ENCODE data around the gene EGFR.

The EGFR gene

GRCh38 chr7:55127135-55127551, 108.3 kb downstream of the EGFR start:
- Histone ChIP-seq H3K4me3 (ENCODE audit: low read length, poor library complexity, severe bottlenecking) (no peak overlapping the region), H3K9me3 (ENCODE audit: insufficient read depth, low read depth, low read length) (no peaks in the 10 kb centered on the region), H3K79me2 (ENCODE audit: insufficient read depth, low read length) (no peaks in the 10 kb centered on the region), H2AFZ (ENCODE audit: low read length) (no peak overlapping the region), H3K27me3 (ENCODE audit: insufficient read depth, low read length, poor library complexity, severe bottlenecking) (no peaks in the 10 kb centered on the region), H3K36me3 (ENCODE audit: insufficient read depth, low read length) (no peaks in the 10 kb centered on the region), H3K4me1 (ENCODE audit: insufficient read depth, low read length, poor library complexity, severe bottlenecking) (no peaks in the 10 kb centered on the region), H3K4me2 (ENCODE audit: low read depth, low read length, poor library complexity, severe bottlenecking) (no peak overlapping the region), H3F3A (ENCODE audit: low read depth) (no peaks in the 10 kb centered on the region), H4K20me1 (ENCODE audit: insufficient read depth, low read length, poor library complexity, severe bottlenecking) (no peaks in the 10 kb centered on the region), H3K9me2 (replicated peaks; ENCODE audit: low read depth, low read length) (no peaks in the 10 kb centered on the region), H3K9ac (ENCODE audit: low read depth, low read length, poor library complexity, severe bottlenecking) (no peak overlapping the region)
- TF ChIP-seq CTCF (conservative IDR thresholded peaks at IDR 0.05; ENCODE audit: low read length) = no peak
- no peak for TF ChIP-seq EZH2phosphoT487 (IDR thresholded peaks at IDR 0.05; ENCODE audit: borderline replicate concordance)

- H3K27me3 ChIP-seq (ENCODE audit: insufficient read depth, low read length, poor library complexity, severe bottlenecking) = no peaks in the 10 kb centered on the region
- no peaks in the 10 kb centered on the region for H3F3A ChIP-seq (ENCODE audit: low read depth)
- H3K36me3 ChIP-seq (ENCODE audit: insufficient read depth, low read length) = no peaks in the 10 kb centered on the region
- H3K79me2 ChIP-seq (ENCODE audit: insufficient read depth, low read length) = no peaks in the 10 kb centered on the region
- no peak overlapping the region for H3K9ac ChIP-seq (ENCODE audit: low read depth, low read length, poor library complexity, severe bottlenecking)
- no peaks in the 10 kb centered on the region for H4K20me1 ChIP-seq (ENCODE audit: insufficient read depth, low read length, poor library complexity, severe bottlenecking)
- H2AFZ ChIP-seq (ENCODE audit: low read length) = no peak overlapping the region
- H3K4me1 ChIP-seq (ENCODE audit: insufficient read depth, low read length, poor library complexity, severe bottlenecking) = no peaks in the 10 kb centered on the region
- no peak for TF ChIP-seq CTCF (conservative IDR thresholded peaks at IDR 0.05; ENCODE audit: low read length)
- TF ChIP-seq EZH2phosphoT487 (IDR thresholded peaks at IDR 0.05; ENCODE audit: borderline replicate concordance) = no peak
- H3K4me3 ChIP-seq (ENCODE audit: low read length, poor library complexity, severe bottlenecking) = no peak overlapping the region
- H3K4me2 ChIP-seq (ENCODE audit: low read depth, low read length, poor library complexity, severe bottlenecking) = no peak overlapping the region
- H3K9me2 ChIP-seq (replicated peaks; ENCODE audit: low read depth, low read length) = no peaks in the 10 kb centered on the region
- H3K9me3 ChIP-seq (ENCODE audit: insufficient read depth, low read depth, low read length) = no peaks in the 10 kb centered on the region
Measured at GRCh38 chr7:55127622-55128081, 108.8 kb downstream of the EGFR start.

GRCh38 chr7:55128693-55129394, 110.0 kb downstream of the EGFR start:
- Histone ChIP-seq H3K4me3 (ENCODE audit: low read length, poor library complexity, severe bottlenecking) (no peak overlapping the region), H3K27me3 (ENCODE audit: insufficient read depth, low read length, poor library complexity, severe bottlenecking) (no peaks in the 10 kb centered on the region), H3F3A (ENCODE audit: low read depth) (no peaks in the 10 kb centered on the region), H3K4me1 (ENCODE audit: insufficient read depth, low read length, poor library complexity, severe bottlenecking) (no peaks in the 10 kb centered on the region), H3K9ac (ENCODE audit: low read depth, low read length, poor library complexity, severe bottlenecking) (no peak overlapping the region), H3K9me3 (ENCODE audit: insufficient read depth, low read depth, low read length) (no peaks in the 10 kb centered on the region), H4K20me1 (ENCODE audit: insufficient read depth, low read length, poor library complexity, severe bottlenecking) (no peaks in the 10 kb centered on the region), H2AFZ (ENCODE audit: low read length) (no peak overlapping the region), H3K4me2 (ENCODE audit: low read depth, low read length, poor library complexity, severe bottlenecking) (no peak overlapping the region), H3K79me2 (ENCODE audit: insufficient read depth, low read length) (no peaks in the 10 kb centered on the region), H3K9me2 (replicated peaks; ENCODE audit: low read depth, low read length) (no peaks in the 10 kb centered on the region), H3K36me3 (ENCODE audit: insufficient read depth, low read length) (no peaks in the 10 kb centered on the region)
- TF ChIP-seq EZH2phosphoT487 (IDR thresholded peaks at IDR 0.05; ENCODE audit: borderline replicate concordance) (no peak), CTCF (conservative IDR thresholded peaks at IDR 0.05; ENCODE audit: low read length) (no peak)

All from Loucy (cell line).